MG63 (cell line): ENCODE results near the gene MAP2K5. TPM values are rescaled to one million over a fixed set of nuclear protein-coding genes. Genes with fewer than 3 reads are reported as not detected.

Experiments
- DNase-seq: peaks from one replicate; pipeline ENCODE4 v3.0.0-alpha.2; 2020
- H3K27me3 ChIP-seq: fragments of 250-450 bp; sonication (Bioruptor Pico); 2 replicates; pipeline ENCODE4 v1.5.1; 2020; ENCODE audit warnings: mild to moderate bottlenecking, moderate library complexity
- H3K36me3 ChIP-seq: fragments of 250-450 bp; sonication (Bioruptor Pico); 2 replicates; pipeline ENCODE4 v1.5.1; 2020; ENCODE audit warnings: mild to moderate bottlenecking, moderate library complexity
- H3K4me3 ChIP-seq: fragments of 250-450 bp; sonication (Bioruptor Pico); 2 replicates; pipeline ENCODE4 v1.5.1; 2020; ENCODE audit warnings: mild to moderate bottlenecking, moderate library complexity
- H3K9me3 ChIP-seq: fragments of 250-450 bp; sonication (Bioruptor Pico); 2 replicates; pipeline ENCODE4 v1.5.1; 2020; ENCODE audit warnings: mild to moderate bottlenecking, moderate library complexity
- total RNA-seq: library from RNA; depleted of rRNA; stranded (reverse); fragments of >200 nt; shearing (Covaris generic); gene quantifications from 2 replicates; pipeline ENCODE4 v1.2.3, GENCODE V29; 2014; ENCODE audit warnings: low replicate concordance

Gene MAP2K5
- total RNA-seq, 1 experiment from 2014 or later: 2.5 TPM

DNA sequence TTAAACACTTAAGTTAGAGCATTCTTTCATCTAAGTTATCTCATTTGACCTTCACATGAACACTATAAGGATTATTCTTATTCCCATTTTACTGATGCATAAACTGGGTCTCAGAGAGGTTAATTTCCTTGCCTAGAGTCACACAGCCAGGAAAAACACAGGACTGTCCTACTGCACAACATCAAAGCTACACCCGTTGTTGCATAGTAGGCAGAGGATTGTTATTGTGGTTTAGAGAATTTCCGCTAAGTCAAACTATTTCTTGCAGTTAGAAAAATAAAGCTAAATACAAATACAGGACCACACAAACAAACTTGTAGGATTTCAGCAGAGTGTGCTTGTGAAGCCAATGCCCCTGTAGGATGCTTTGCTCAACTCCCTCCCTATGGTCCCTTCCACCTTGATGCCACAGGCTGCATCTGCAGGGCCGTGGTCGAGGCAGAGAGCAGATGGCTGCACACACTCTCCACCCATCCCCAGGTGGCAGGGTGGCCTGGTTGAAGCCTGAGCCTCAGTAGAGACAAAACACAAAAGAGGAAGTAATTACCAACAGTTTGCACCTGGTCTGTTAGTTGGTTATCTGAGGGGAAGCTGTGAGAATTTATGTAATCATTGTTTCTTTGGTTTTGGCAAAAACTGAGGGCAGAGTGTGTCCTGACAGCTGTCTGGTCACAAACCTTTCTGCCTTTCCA lies 241.7 kb downstream of the MAP2K5 start:
- Histone ChIP-seq H3K9me3 (no peaks in the 10 kb centered on the region), H3K36me3 (no peaks in the 10 kb centered on the region), H3K27me3 (no peaks in the 10 kb centered on the region), H3K4me3 (no peak overlapping the region)
- no peak for DNase-seq

DNA sequence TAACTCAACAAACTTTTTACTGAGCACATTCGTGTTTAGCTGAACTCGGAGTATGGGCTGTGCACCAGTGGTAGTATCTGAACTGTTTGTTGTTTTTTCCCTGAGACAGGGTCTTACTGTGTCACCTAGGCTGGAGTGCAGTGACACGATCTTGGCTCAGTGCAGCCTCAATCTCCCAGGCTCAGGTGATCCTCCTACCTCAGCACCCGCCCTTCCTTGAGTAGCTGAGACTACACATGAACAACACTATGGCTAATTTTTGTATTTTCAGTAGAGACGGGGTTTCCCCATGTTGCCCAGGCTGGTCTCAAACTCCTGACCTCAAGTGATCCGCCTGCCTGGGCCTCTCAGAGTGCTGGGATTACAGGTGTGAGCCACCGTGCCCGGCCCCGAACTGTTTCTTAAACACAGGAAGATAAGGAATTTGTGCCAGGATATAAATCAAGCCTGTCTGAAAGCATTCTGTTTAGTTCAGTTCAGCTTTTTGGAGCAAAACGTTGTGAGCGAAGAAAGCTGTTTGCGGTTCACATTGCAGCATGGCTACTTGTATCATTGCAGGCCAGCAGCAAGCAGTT lies 242.4 kb downstream of the MAP2K5 start:
- Histone ChIP-seq H3K9me3 (no peaks in the 10 kb centered on the region), H3K27me3 (no peaks in the 10 kb centered on the region), H3K36me3 (no peaks in the 10 kb centered on the region), H3K4me3 (no peak overlapping the region)
- no peak for DNase-seq

DNA sequence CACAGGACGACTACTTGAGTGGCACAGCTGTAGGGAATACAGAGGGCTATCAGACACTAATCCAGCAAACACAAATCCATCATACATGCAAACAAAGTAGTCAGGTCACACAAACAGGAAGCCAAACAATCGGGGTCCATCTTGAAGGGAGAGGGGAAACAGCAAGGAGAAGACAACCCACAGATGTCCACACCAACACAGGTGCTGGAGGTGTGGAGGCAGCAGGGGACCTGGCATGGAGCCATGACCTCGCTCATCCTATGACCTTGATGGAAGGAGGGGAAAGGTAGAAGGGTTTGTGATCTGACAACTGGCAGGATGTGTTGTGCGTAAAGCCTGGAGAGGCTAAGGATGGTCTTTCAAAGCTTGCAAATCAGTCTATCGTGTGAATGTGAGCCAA lies 242.9 kb downstream of the MAP2K5 start:
- Histone ChIP-seq H3K36me3 (no peaks in the 10 kb centered on the region), H3K9me3 (no peaks in the 10 kb centered on the region)
- DNase-seq: no peak

GRCh38 chr15:67786646-67787045 lies 244.1 kb downstream of the MAP2K5 start:
- Histone ChIP-seq H3K27me3 (no peaks in the 10 kb centered on the region), H3K36me3 (no peaks in the 10 kb centered on the region), H3K9me3 (no peaks in the 10 kb centered on the region), H3K4me3 (no peak overlapping the region)
- no peak for DNase-seq

More for the DNA sequence above, 242.9 kb downstream of the MAP2K5 start:
- Histone ChIP-seq H3K4me3 (no peak overlapping the region), H3K27me3 (no peaks in the 10 kb centered on the region)

GRCh38 chr15:67788986-67789385 lies 246.5 kb downstream of the MAP2K5 start:
- Histone ChIP-seq H3K27me3 (no peaks in the 10 kb centered on the region), H3K9me3 (no peaks in the 10 kb centered on the region), H3K4me3 (no peak overlapping the region), H3K36me3 (no peaks in the 10 kb centered on the region)
- no peak for DNase-seq

GRCh38 chr15:67790610-67791319 lies 248.3 kb downstream of the MAP2K5 start:
- Histone ChIP-seq H3K9me3 (peaks cover 8% of the 10 kb centered on the region), H3K27me3 (no peaks in the 10 kb centered on the region), H3K36me3 (no peaks in the 10 kb centered on the region), H3K4me3 (no peak overlapping the region)
- DNase-seq: no peak

GRCh38 chr15:67792250-67792942 lies 249.9 kb downstream of the MAP2K5 start:
- H3K9me3 ChIP-seq: peaks cover 8% of the 10 kb centered on the region
- DNase-seq: no peak
- H3K4me3 ChIP-seq: no peak overlapping the region
- no peaks in the 10 kb centered on the region for H3K27me3 ChIP-seq
- no peaks in the 10 kb centered on the region for H3K36me3 ChIP-seq

DNA sequence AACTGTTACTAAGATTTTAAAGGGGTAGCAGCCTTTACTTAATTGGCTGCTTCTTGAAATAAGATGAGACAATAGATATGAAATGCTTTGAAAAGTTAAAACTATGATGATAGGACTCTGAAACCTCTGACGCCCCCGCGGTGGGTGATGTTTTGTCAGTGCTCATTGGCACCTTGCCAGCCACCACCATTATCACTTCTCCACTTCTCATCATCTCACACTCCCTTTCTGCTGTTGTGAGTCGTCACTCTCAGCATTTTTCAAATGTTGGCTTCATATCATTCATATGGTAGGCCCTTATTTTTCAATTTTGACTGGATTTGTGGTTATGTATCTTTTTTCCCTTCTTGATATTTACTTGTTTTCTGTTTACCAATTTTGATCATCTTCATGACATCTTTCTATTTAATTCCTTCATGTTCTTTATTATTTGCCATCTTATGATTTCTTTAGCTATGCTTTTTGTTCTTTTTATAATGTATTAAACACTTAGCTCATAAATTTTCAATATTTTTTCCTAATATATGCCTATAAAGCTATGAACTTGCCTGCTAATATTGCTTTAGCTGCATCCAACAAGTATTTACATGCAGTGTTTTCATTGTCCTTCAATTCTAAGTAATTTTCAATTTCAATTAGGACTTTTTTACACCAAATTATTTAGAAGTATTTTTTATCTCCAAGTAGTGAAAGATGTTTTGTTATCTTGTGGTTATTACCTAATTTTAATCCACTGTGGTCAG lies 252.5 kb downstream of the MAP2K5 start:
- H3K36me3 ChIP-seq: no peaks in the 10 kb centered on the region
- H3K9me3 ChIP-seq: peaks cover 8% of the 10 kb centered on the region
- H3K4me3 ChIP-seq: no peak overlapping the region
- no peaks in the 10 kb centered on the region for H3K27me3 ChIP-seq
- no peak for DNase-seq

- H3K4me3 ChIP-seq: no peak overlapping the region
- H3K27me3 ChIP-seq: no peaks in the 10 kb centered on the region
- no peaks in the 10 kb centered on the region for H3K36me3 ChIP-seq
- peaks cover 8% of the 10 kb centered on the region for H3K9me3 ChIP-seq
- DNase-seq: no peak
These were observed 254.0 kb downstream of the MAP2K5 start for GRCh38 chr15:67796196-67797127.

GRCh38 chr15:67799801-67800205 lies 257.3 kb downstream of the MAP2K5 start:
- Histone ChIP-seq H3K27me3 (no peaks in the 10 kb centered on the region), H3K4me3 (no peak overlapping the region), H3K9me3 (peaks cover 8% of the 10 kb centered on the region), H3K36me3 (no peaks in the 10 kb centered on the region)
- DNase-seq: no peak

- no peak overlapping the region for H3K4me3 ChIP-seq
- no peak for DNase-seq
- no peaks in the 10 kb centered on the region for H3K36me3 ChIP-seq
- H3K9me3 ChIP-seq: no peaks in the 10 kb centered on the region
- no peaks in the 10 kb centered on the region for H3K27me3 ChIP-seq
These were observed 258.6 kb downstream of the MAP2K5 start for GRCh38 chr15:67801142-67801541.

GRCh38 chr15:67801926-67802914 lies 259.7 kb downstream of the MAP2K5 start:
- DNase-seq: no peak
- no peaks in the 10 kb centered on the region for H3K9me3 ChIP-seq
- H3K27me3 ChIP-seq: no peaks in the 10 kb centered on the region
- no peaks in the 10 kb centered on the region for H3K36me3 ChIP-seq
- no peak overlapping the region for H3K4me3 ChIP-seq

DNA sequence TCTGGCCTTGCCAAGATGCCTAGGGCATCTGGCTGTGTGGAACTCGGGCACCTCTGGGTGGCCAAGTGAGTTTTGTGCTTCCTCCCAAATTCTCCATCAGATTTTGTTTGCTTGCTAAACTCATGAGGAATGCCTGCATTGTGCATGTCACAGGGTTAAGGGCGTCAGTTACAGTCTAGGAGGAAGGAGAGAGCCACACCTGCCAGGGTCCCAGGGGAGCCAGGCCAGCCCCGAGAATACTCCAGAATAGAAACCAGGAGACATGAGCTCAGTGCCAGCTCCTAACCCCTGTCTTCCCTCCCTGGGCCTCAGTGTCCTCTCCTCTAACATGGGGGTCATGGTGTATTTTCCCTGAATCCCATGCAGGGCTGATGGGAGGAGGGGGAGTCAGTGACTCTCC lies 260.8 kb downstream of the MAP2K5 start:
- Histone ChIP-seq H3K9me3 (no peaks in the 10 kb centered on the region), H3K4me3 (no peak overlapping the region), H3K27me3 (no peaks in the 10 kb centered on the region), H3K36me3 (no peaks in the 10 kb centered on the region)
- DNase-seq: no peak

DNA sequence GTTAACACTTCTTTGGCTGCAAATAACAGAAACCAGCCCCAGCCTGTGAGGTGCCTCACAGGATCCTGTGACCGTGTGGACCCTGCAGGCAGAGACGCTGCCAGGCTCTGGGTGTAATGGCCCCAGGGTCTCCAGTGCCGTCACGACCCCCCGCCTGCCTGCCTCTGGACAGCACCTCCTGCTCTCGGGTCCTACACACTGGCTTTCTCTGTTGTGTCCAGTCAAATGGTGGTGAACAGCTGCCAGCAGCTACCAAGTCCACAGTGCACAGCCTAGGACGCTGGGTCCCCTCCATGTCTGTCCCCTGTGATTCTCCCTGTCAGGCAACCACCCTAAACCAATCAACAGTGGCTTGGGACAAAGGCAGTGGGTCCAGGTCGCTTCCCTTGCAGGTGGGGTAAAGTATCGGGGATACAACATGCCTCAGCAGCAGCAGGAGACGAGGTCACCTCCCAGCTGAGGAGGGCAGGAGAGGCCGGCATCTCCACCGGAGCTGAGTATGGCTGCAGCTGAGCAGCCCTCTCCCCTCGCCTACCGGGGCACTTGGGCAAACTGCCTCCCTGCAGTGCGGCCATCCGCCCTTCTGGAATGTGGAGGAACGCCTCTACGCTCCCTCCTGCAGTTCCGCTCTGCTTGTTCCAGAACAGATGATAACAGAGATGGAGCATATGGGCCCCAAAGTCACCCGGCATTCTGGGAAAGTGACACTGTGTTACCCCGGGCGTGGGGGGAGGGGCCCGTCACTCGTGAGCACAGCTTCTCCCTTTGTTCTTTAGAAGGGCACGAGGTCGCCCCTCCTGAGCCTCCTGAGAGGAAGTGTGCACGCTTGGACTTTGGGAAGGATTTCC lies 261.7 kb downstream of the MAP2K5 start:
- no peaks in the 10 kb centered on the region for H3K9me3 ChIP-seq
- H3K27me3 ChIP-seq: no peaks in the 10 kb centered on the region
- H3K4me3 ChIP-seq: no peak overlapping the region
- no peak for DNase-seq
- H3K36me3 ChIP-seq: no peaks in the 10 kb centered on the region
